Measurements from ENCODE around the gene TMEM62.

The TMEM62 gene

DNA sequence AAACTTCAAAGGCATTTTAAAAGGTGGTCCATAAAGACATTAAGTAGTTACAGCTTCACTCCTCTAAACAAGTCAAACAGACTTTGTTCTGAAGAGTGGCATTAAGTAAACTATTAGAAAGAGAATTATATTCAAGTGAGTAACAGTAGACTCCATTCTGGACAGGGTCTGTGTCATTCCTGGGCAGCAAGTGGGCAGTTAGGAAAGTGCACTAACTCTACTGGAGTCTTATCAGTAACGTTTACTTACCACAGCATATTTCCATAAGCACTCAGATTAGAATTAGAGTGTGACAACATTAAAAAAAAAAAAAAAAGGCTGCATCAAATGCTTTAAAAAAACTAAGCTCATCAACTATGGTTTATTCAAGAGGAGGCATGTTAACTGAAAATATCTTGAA lies 38.1 kb upstream of the TMEM62 start:
- TF ChIP-seq, protein P1, sequence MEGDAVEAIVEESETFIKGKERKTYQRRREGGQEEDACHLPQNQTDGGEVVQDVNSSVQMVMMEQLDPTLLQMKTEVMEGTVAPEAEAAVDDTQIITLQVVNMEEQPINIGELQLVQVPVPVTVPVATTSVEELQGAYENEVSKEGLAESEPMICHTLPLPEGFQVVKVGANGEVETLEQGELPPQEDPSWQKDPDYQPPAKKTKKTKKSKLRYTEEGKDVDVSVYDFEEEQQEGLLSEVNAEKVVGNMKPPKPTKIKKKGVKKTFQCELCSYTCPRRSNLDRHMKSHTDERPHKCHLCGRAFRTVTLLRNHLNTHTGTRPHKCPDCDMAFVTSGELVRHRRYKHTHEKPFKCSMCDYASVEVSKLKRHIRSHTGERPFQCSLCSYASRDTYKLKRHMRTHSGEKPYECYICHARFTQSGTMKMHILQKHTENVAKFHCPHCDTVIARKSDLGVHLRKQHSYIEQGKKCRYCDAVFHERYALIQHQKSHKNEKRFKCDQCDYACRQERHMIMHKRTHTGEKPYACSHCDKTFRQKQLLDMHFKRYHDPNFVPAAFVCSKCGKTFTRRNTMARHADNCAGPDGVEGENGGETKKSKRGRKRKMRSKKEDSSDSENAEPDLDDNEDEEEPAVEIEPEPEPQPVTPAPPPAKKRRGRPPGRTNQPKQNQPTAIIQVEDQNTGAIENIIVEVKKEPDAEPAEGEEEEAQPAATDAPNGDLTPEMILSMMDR (IDR thresholded peaks at IDR 0.05; ENCODE audit: low read depth, low read length): no peak
- DNase-seq (ENCODE audit: low read depth, low spot score): peak; percentile 28
- in situ Hi-C loops (cut with HindIII; ENCODE audit: low sequenced_read_pairs): no loop called here
- H3K4me3 ChIP-seq (ENCODE audit: low read depth, low read length): no peak overlapping the region

DNA sequence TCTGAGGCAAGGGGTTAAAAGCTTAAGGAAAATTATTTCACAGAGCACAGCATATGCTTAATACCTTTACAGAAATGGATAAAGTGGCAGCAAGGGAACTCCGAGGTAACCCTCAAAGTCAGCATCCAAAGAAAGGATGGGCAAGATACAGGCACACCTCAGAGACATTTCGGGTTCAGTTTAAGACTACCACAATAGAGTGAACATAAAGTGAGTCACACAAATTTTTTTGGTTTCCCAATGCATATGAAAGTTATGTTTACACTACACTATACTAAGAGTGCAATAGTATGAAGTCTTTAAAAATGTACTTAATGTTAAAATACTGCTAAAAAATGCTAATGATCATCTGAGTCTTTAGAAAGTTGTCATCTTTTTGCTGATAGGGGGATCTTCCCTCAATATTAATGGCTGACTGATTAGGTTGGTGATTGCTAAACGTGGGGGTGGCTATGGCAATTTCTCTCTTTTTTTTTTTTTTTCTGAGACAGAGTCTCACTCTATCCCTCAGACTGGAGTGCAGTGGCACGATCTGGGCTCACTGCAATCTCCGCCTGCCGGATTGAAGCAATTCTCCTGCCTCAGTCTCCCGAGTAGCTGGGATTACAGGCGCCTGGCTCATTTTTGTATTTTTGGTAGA lies 37.6 kb upstream of the TMEM62 start:
- H3K4me3 ChIP-seq (ENCODE audit: low read depth, low read length): no peak overlapping the region
- in situ Hi-C loops (cut with HindIII; ENCODE audit: low sequenced_read_pairs): no loop called here
- TF ChIP-seq, protein P1 (IDR thresholded peaks at IDR 0.05; ENCODE audit: low read depth, low read length): no peak
- DNase-seq (ENCODE audit: low read depth, low spot score): peak; percentile 23

DNA sequence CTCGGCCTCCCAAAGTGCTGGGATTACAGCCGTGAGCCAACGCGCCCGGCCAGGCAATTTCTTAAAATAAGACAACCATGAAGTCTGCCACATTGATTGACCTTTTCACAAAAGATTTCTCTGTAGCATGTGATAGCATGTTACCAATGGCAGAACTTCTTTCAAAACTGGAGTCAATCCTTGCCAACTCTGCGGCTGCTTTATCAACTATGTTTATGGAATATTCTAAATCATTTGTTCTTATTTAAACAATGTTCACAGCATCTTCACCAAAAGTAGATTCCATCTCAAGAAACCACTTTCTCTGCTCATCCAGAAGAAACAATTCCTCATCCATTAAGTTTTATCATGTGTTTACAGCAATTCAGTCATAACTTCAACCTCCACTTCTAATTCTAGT lies 37.0 kb upstream of the TMEM62 start:
- H3K4me3 ChIP-seq (ENCODE audit: low read depth, low read length): no peak overlapping the region
- in situ Hi-C loops (cut with HindIII; ENCODE audit: low sequenced_read_pairs): no loop called here
- TF ChIP-seq, protein P1 (IDR thresholded peaks at IDR 0.05; ENCODE audit: low read depth, low read length): no peak
- DNase-seq (ENCODE audit: low read depth, low spot score): no peak

DNA sequence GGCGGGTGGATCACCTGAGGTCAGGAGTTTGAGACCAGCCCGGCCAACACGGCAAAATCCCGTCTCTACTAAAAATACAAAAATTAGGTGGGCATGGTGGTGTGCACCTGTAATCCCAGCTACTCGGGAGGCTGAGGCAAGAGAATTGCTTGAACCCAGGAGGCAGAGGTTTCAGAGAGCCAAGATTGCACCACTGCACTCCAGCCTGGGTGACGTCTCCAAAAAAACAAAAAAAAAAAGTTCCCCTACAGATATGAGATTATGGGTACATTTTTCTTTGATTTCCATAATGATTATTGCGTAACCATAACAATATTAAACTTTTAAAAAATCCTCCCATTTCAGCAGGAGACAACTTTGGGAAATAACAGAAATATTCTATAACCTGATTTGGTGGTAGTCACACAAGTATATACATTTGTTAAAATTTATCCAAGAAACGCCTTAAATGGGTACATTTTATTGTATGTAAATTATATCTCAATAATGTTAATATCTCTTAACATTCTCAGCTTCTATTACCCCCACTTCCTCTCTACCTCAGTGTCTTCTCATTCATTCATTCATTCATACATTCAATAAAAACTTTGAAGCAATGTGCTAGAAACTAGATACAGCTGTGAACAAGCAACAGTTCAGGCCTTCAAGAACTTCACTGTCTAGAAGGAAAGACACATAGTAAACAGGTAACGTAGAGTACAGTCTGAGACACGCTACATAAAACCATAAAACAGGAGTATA lies 34.1 kb upstream of the TMEM62 start:
- in situ Hi-C loops (cut with HindIII; ENCODE audit: low sequenced_read_pairs): no loop called here
- DNase-seq (ENCODE audit: low read depth, low spot score): no peak
- H3K4me3 ChIP-seq (ENCODE audit: low read depth, low read length): no peak overlapping the region
- TF ChIP-seq, protein P1 (IDR thresholded peaks at IDR 0.05; ENCODE audit: low read depth, low read length): no peak

DNA sequence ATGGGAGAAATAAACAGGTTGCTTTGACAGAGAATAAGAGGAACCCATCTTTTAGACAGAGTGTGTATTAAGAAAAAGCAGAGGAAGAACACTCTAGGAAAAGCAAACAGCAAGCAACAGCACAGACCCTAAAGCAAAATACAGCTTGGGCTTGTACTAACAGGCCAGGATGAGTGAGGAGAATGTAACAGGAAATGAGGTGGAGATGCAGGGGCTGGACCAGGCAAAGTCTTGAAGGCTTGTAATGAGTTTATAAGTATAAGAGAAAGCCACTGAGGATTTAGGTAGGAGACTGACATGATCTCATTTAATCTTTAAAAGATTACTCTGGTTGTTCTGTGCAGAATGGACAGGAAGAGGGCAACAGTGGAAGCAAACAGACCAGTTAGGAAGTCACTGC lies 32.4 kb upstream of the TMEM62 start:
- no peak overlapping the region for H3K4me3 ChIP-seq (ENCODE audit: low read depth, low read length)
- TF ChIP-seq, protein P1 (IDR thresholded peaks at IDR 0.05; ENCODE audit: low read depth, low read length): no peak
- DNase-seq (ENCODE audit: low read depth, low spot score): no peak
- in situ Hi-C loops (cut with HindIII; ENCODE audit: low sequenced_read_pairs): no loop called here

DNA sequence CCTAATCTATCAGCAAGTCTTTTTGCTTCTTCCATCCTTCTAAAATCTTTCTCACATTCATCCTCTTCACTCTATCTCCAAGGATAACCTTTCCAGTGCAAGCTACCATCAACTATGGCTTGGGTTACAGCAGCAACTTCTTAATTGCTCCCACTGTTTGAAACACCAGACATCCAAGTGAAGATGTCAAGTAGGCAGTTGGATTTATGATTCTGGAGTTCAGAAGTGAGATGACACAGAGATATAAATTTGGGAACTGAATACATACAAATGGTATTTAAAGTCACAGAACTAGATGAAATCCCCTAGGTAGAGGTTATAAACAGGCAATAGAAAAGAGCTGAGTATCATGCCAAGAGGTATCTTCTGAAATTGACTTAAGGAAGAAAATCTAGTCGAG lies 31.2 kb upstream of the TMEM62 start:
- TF ChIP-seq, protein P1 (IDR thresholded peaks at IDR 0.05; ENCODE audit: low read depth, low read length): no peak
- in situ Hi-C loops (cut with HindIII; ENCODE audit: low sequenced_read_pairs): no loop called here
- H3K4me3 ChIP-seq (ENCODE audit: low read depth, low read length): no peak overlapping the region
- no peak for DNase-seq (ENCODE audit: low read depth, low spot score)
